Erythroblast (primary cell): ENCODE measurements around the gene SLC38A8.

Experiments used
- GATA1 ChIP-seq: IDR thresholded peaks from 2 replicates; pipeline ENCODE4 v1.6.1; 2011; ENCODE audit warnings: low read depth, mild to moderate bottlenecking, control low read depth, low read length, moderate library complexity
- POLR2A ChIP-seq: IDR thresholded peaks from 2 replicates; pipeline ENCODE4 v1.6.1; 2011; ENCODE audit warnings: mild to moderate bottlenecking, low read length

- TF ChIP-seq POLR2A (no peak), GATA1 (no peak)
Measured at GRCh38 chr16:84000989-84001642, 41.5 kb downstream of the SLC38A8 start.
